Gastrocnemius medialis (tissue), 4 donors: ENCODE data around the gene ANKRD40. TPM values are rescaled to one million over a fixed set of nuclear protein-coding genes. Genes with fewer than 3 reads are reported as not detected.

Experiments used
- ATAC-seq, 2 donors: fragments of 150-250 bp; one replicate each; pipeline ENCODE4 v1.9.1; 2016
- DNase-seq, 2 donors: peaks; one replicate each; pipeline ENCODE4 v3.0.0-alpha.2; 2019
- H3K27ac ChIP-seq, 4 donors: fragments of 200-600 bp; sonication (generic); 1 replicate in 1 of 4; 2 replicates in 3 of 4; pipeline ENCODE4 v1.5.1; 2016 to 2018; ENCODE audit warnings: mild to moderate bottlenecking in 2 of 4, moderate library complexity in 1 of 4
- H3K27me3 ChIP-seq, 3 donors: fragments of 200-600 bp; sonication (generic) in 2 of 3; 1 replicate in 1 of 3; 2 replicates in 2 of 3; pipeline versions ENCODE4 v1.5.1 to v1.6.0; 2016 to 2019; ENCODE audit warnings: mild to moderate bottlenecking in 1 of 3, moderate library complexity in 1 of 3
- H3K36me3 ChIP-seq, 2 donors: fragments of 200-600 bp; sonication (generic) in 1 of 2; one replicate each; pipeline ENCODE4 v1.5.1; 2017 to 2018
- H3K4me1 ChIP-seq, 2 donors: fragments of 200-600 bp; sonication (generic) in 1 of 2; one replicate each; pipeline ENCODE4 v1.5.1; 2016 to 2017; ENCODE audit warnings: mild to moderate bottlenecking in 2 of 2
- H3K4me3 ChIP-seq, 4 donors: fragments of 200-600 bp; sonication (generic) in 3 of 4; 1 replicate in 1 of 4; 2 replicates in 3 of 4; pipeline ENCODE4 v1.5.1; 2016 to 2019; ENCODE audit warnings: mild to moderate bottlenecking in 2 of 4
- H3K9me3 ChIP-seq, 3 donors: fragments of 200-600 bp; sonication (generic) in 2 of 3; 1 replicate in 1 of 3; 2 replicates in 2 of 3; pipeline ENCODE4 v1.5.1; 2016 to 2019
- POLR2A ChIP-seq, 2 donors: fragments of 450-650 bp; IDR thresholded peaks; one replicate each; pipeline ENCODE4 v1.6.1; 2017; ENCODE audit warnings: antibody characterized with exemption in 2 of 2, mild to moderate bottlenecking in 2 of 2, moderate library complexity in 2 of 2
- in situ Hi-C, 4 donors: fragments of 200-750 bp; cut with MboI; loops; one replicate each; pipeline versions ENCODE4 v1.15.0 to v1.8.0; 2017; ENCODE audit warnings: low sequenced_read_pairs in 4 of 4
- intact Hi-C: fragments of 100-400 bp; cut with DNase I; formaldehyde crosslinking; loops from one replicate; pipeline ENCODE4 v1.15.1; 2023; ENCODE audit warnings: low total_unique reads
- total RNA-seq, 4 donors: library from RNA; depleted of rRNA; stranded (reverse); fragments of >200 nt; gene quantifications; one replicate each; pipeline versions ENCODE4 v1.1.0 to v1.2.3, GENCODE V29; 2016
- TF ChIP-seq, protein P1 (sequence below), 5 experiments: fragments of 450-650 bp in 3 of 5; fragments of 200-600 bp in 2 of 5; sonication (generic) in 2 of 5; IDR thresholded peaks in 4 of 5; conservative IDR thresholded peaks in 1 of 5; 1 replicate in 4 of 5; 2 replicates in 1 of 5; pipeline ENCODE4 v1.5.1; 2016 to 2019; ENCODE audit warnings: antibody characterized with exemption in 5 of 5, mild to moderate bottlenecking in 3 of 5, moderate library complexity in 3 of 5

Gene ANKRD40
- total RNA-seq, 4 donors from 2014 or later: 97.3 to 135 (median 112) TPM

DNA sequence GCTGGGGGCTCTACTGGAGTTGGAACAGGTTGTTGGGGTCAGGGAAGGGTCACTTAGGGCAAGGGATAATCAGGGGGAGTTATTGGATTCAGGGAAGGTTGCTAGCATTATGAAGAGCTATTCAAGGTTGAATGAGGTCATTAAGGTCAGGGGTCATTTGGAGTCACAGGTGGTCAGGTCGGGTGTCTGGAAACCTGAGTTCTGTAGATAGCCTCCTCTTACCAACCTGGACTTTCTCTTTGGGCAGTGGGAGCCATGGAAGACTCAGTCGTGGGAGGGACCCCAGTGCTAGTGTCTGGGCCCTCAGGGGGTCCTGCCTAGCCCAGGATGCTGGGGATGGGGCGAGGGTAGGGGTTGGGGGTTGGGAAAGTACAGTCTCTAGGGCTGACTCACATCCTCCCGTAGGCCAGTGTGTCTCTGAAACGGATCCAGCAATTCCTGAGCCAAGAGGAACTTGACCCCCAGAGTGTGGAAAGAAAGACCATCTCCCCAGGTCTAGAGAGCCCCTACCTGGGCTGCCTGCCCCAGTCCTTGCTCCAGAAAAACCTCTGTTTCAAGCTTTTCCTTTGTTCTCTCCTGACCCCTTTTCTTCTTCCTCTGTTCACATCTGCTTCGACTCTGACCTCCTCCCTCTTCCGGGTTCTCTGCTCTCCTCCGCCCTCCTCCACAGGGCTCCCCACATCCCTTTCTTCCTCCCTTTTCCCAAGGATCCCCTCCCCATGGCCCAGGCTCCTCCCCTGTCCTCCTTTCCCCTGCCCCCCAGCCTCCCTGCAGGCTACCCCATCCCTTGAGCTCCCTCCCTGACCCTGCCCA, 39.5 kb downstream of the ANKRD40 start:
- intact Hi-C loops (no loop called here), in situ Hi-C loops (no loop called here)
- TF ChIP-seq, protein P1, sequence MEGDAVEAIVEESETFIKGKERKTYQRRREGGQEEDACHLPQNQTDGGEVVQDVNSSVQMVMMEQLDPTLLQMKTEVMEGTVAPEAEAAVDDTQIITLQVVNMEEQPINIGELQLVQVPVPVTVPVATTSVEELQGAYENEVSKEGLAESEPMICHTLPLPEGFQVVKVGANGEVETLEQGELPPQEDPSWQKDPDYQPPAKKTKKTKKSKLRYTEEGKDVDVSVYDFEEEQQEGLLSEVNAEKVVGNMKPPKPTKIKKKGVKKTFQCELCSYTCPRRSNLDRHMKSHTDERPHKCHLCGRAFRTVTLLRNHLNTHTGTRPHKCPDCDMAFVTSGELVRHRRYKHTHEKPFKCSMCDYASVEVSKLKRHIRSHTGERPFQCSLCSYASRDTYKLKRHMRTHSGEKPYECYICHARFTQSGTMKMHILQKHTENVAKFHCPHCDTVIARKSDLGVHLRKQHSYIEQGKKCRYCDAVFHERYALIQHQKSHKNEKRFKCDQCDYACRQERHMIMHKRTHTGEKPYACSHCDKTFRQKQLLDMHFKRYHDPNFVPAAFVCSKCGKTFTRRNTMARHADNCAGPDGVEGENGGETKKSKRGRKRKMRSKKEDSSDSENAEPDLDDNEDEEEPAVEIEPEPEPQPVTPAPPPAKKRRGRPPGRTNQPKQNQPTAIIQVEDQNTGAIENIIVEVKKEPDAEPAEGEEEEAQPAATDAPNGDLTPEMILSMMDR (IDR thresholded peaks at IDR 0.05 in 4 of 5, conservative IDR thresholded peaks at IDR 0.05 in 1 of 5): no peak
- TF ChIP-seq POLR2A (IDR thresholded peaks at IDR 0.05): no peak
- ATAC-seq (no peak), DNase-seq (no peak)
- no peaks in the 10 kb centered on the region for H3K27me3 ChIP-seq
- no peaks in the 10 kb centered on the region for H3K36me3 ChIP-seq
- H3K27ac ChIP-seq: no peak overlapping the region
- no peaks in the 10 kb centered on the region for H3K9me3 ChIP-seq
- no peaks in the 10 kb centered on the region for H3K4me1 ChIP-seq
- no peak overlapping the region for H3K4me3 ChIP-seq

GRCh38 chr17:50667259-50668024, 40.3 kb downstream of the ANKRD40 start:
- Histone ChIP-seq H3K36me3 (no peaks in the 10 kb centered on the region), H3K27me3 (no peaks in the 10 kb centered on the region), H3K4me3 (no peak overlapping the region), H3K9me3 (no peaks in the 10 kb centered on the region), H3K4me1 (peaks cover 0 to 2% of the 10 kb centered on the region in 2 donors), H3K27ac (no peak overlapping the region)
- in situ Hi-C loops: no loop called here
- intact Hi-C loops: no loop called here
- DNase-seq (no peak), ATAC-seq (no peak)
- TF ChIP-seq POLR2A (IDR thresholded peaks at IDR 0.05): no peak
- TF ChIP-seq, protein P1 (IDR thresholded peaks at IDR 0.05 in 4 of 5, conservative IDR thresholded peaks at IDR 0.05 in 1 of 5): no peak

GRCh38 chr17:50666316-50666715, 41.4 kb downstream of the ANKRD40 start:
- H3K9me3 ChIP-seq: no peaks in the 10 kb centered on the region
- in situ Hi-C loops (no loop called here), intact Hi-C loops (no loop called here)
- H3K27ac ChIP-seq: no peak overlapping the region
- no peak overlapping the region for H3K4me3 ChIP-seq
- DNase-seq (no peak), ATAC-seq (no peak)
- TF ChIP-seq POLR2A (IDR thresholded peaks at IDR 0.05): no peak
- TF ChIP-seq, protein P1 (IDR thresholded peaks at IDR 0.05 in 4 of 5, conservative IDR thresholded peaks at IDR 0.05 in 1 of 5): no peak
- no peaks in the 10 kb centered on the region for H3K27me3 ChIP-seq
- no peaks in the 10 kb centered on the region for H3K36me3 ChIP-seq
- H3K4me1 ChIP-seq: peaks cover 7 to 13% of the 10 kb centered on the region in 2 donors

GRCh38 chr17:50665838-50666237, 41.9 kb downstream of the ANKRD40 start:
- Histone ChIP-seq H3K27me3 (no peaks in the 10 kb centered on the region), H3K4me3 (no peak overlapping the region), H3K4me1 (peaks cover 12 to 18% of the 10 kb centered on the region in 2 donors), H3K36me3 (no peaks in the 10 kb centered on the region), H3K27ac (no peak overlapping the region), H3K9me3 (no peaks in the 10 kb centered on the region)
- no peak for TF ChIP-seq POLR2A (IDR thresholded peaks at IDR 0.05)
- TF ChIP-seq, protein P1 (IDR thresholded peaks at IDR 0.05 in 4 of 5, conservative IDR thresholded peaks at IDR 0.05 in 1 of 5): no peak
- intact Hi-C loops: no loop called here
- DNase-seq: no peak
- no peak for ATAC-seq
- in situ Hi-C loops: no loop called here
